ENCODE measurements around the gene AFF1. TPM values are rescaled to one million over a fixed set of nuclear protein-coding genes. Genes with fewer than 3 reads are reported as not detected.
"Not testable (repeated sequence)": the region's sequence is repeated elsewhere in the genome, so short reads cannot be mapped to it uniquely, and the experiment has no call there.

The AFF1 gene
- total and polyA plus RNA-seq, 4 experiments from 2014 or later, result 13.6 to 108 (median 66.4) TPM

GRCh38 chr4:87144356-87144755, 209.5 kb downstream of the AFF1 start:
- H3K27ac Mint-ChIP-seq, result peak overlapping the region in 1 of 7 donors; percentile 38
- Histone ChIP-seq H3K36me3 (ENCODE audit: insufficient read depth, low read length) (no peaks in the 10 kb centered on the region), H3K9me3 (ENCODE audit: control insufficient read depth in 1 of 2, low read length in 2 of 2) (no peaks in the 10 kb centered on the region), H3K27me3 (ENCODE audit: insufficient read depth, low read length) (no peaks in the 10 kb centered on the region), H3K4me1 (ENCODE audit: insufficient read depth, low read length) (no peaks in the 10 kb centered on the region), H3K4me3 (ENCODE audit: low read length in 2 of 2) (no peak overlapping the region), H3K27ac (ENCODE audit: low read depth, low read length) (no peak overlapping the region)
- H3K4me1 Mint-ChIP-seq, result peaks cover 0 to 3% (median under 1%) of the 10 kb centered on the region in 4 donors
- H3K4me3 Mint-ChIP-seq, result no peak overlapping the region
- H3K27me3 Mint-ChIP-seq, result no peaks in the 10 kb centered on the region
- H3K9me3 Mint-ChIP-seq, result no peaks in the 10 kb centered on the region
- POLR2A ChIA-PET (ENCODE audit: partially characterized antibody), result no interaction called here
- H3K36me3 Mint-ChIP-seq, result peaks cover 33 to 34% of the 10 kb centered on the region in 2 donors
- CTCF ChIA-PET (ENCODE audit: partially characterized antibody), result interaction anchor here (4.7 kb wide), 1 partner anchor 92 kb away, joined by 31 read pairs; no protein-coding TSS in a partner anchor
- no peak for DNase-seq
- intact Hi-C loops (cut with micrococcal nuclease), result no loop called here

- H3K9me3 Mint-ChIP-seq; H3K27me3 ChIP-seq (ENCODE audit: insufficient read depth, low read length); DNase-seq; H3K4me1 Mint-ChIP-seq; POLR2A ChIA-PET (ENCODE audit: partially characterized antibody); H3K36me3 ChIP-seq (ENCODE audit: insufficient read depth, low read length); H3K27me3 Mint-ChIP-seq; H3K4me1 ChIP-seq (ENCODE audit: insufficient read depth, low read length); H3K4me3 Mint-ChIP-seq; H3K9me3 ChIP-seq (ENCODE audit: control insufficient read depth in 1 of 2, low read length in 2 of 2); H3K27ac Mint-ChIP-seq; H3K27ac ChIP-seq (ENCODE audit: low read depth, low read length); intact Hi-C loops (cut with micrococcal nuclease); H3K4me3 ChIP-seq (ENCODE audit: low read length in 2 of 2): not testable (repeated sequence)
- peaks cover 26 to 27% of the 10 kb centered on the region in 2 donors for H3K36me3 Mint-ChIP-seq
- CTCF ChIA-PET (ENCODE audit: partially characterized antibody), result interaction anchor here (4.7 kb wide), 1 partner anchor 90 kb away, joined by 31 read pairs; no protein-coding TSS in a partner anchor
Measured at GRCh38 chr4:87145934-87146333, 211.1 kb downstream of the AFF1 start.

- H3K27me3 ChIP-seq (ENCODE audit: insufficient read depth, low read length), result no peaks in the 10 kb centered on the region
- Mint-ChIP-seq H3K9me3 (no peaks in the 10 kb centered on the region), H3K4me3 (no peak overlapping the region), H3K27me3 (no peaks in the 10 kb centered on the region), H3K27ac (no peak overlapping the region), H3K4me1 (peaks cover 0 to 4% (median 2%) of the 10 kb centered on the region in 4 donors), H3K36me3 (peaks cover 15 to 21% of the 10 kb centered on the region in 2 donors)
- H3K36me3 ChIP-seq (ENCODE audit: insufficient read depth, low read length), result no peaks in the 10 kb centered on the region
- ChIA-PET CTCF (ENCODE audit: partially characterized antibody) (interaction anchor here (4.7 kb wide), 1 partner anchor 89 kb away, joined by 31 read pairs; no protein-coding TSS in a partner anchor), POLR2A (ENCODE audit: partially characterized antibody) (no interaction called here)
- intact Hi-C loops (cut with micrococcal nuclease), result no loop called here
- no peak overlapping the region for H3K4me3 ChIP-seq (ENCODE audit: low read length in 2 of 2)
- no peak overlapping the region for H3K27ac ChIP-seq (ENCODE audit: low read depth, low read length)
- DNase-seq, result no peak
- no peaks in the 10 kb centered on the region for H3K4me1 ChIP-seq (ENCODE audit: insufficient read depth, low read length)
- no peaks in the 10 kb centered on the region for H3K9me3 ChIP-seq (ENCODE audit: control insufficient read depth in 1 of 2, low read length in 2 of 2)
Measured at GRCh38 chr4:87147116-87147515, 212.3 kb downstream of the AFF1 start.

- Mint-ChIP-seq H3K4me1 (peaks cover 0 to 4% (median 0%) of the 10 kb centered on the region in 4 donors), H3K4me3 (no peak overlapping the region), H3K9me3 (no peaks in the 10 kb centered on the region), H3K27ac (no peak overlapping the region), H3K27me3 (no peaks in the 10 kb centered on the region), H3K36me3 (peaks cover 0 to 2% of the 10 kb centered on the region in 2 donors)
- no peaks in the 10 kb centered on the region for H3K4me1 ChIP-seq (ENCODE audit: insufficient read depth, low read length)
- ChIA-PET CTCF (ENCODE audit: partially characterized antibody) (interaction anchor here (0.6 to 5.1 kb wide), 36 partner anchors 8 to 1061 kb away, joined by 3 to 108 read pairs (median 4); partner anchors contain the start of gene KLHL8), POLR2A (ENCODE audit: partially characterized antibody) (interaction anchor here (1.0 to 1.2 kb wide), 3 partner anchors 85 to 216 kb away, joined by 3 to 5 read pairs (median 3); partner anchors contain the start of gene AFF1)
- no peak overlapping the region for H3K27ac ChIP-seq (ENCODE audit: low read depth, low read length)
- H3K9me3 ChIP-seq (ENCODE audit: control insufficient read depth in 1 of 2, low read length in 2 of 2), result no peaks in the 10 kb centered on the region
- peak; percentile 41 to 65 (median 54) for DNase-seq
- no peaks in the 10 kb centered on the region for H3K27me3 ChIP-seq (ENCODE audit: insufficient read depth, low read length)
- no peaks in the 10 kb centered on the region for H3K36me3 ChIP-seq (ENCODE audit: insufficient read depth, low read length)
- intact Hi-C loops (cut with micrococcal nuclease), result loop anchor here (1.0 kb wide), 2 partner anchors 85 to 228 kb away; no protein-coding TSS in a partner anchor
- no peak overlapping the region for H3K4me3 ChIP-seq (ENCODE audit: low read length in 2 of 2)
Measured at GRCh38 chr4:87150498-87151261, 215.9 kb downstream of the AFF1 start.

- Mint-ChIP-seq H3K27ac (no peak overlapping the region), H3K4me1 (peaks cover 0 to 4% (median 0%) of the 10 kb centered on the region in 4 donors), H3K27me3 (no peaks in the 10 kb centered on the region), H3K4me3 (no peak overlapping the region), H3K9me3 (no peaks in the 10 kb centered on the region), H3K36me3 (no peaks in the 10 kb centered on the region)
- no peak overlapping the region for H3K4me3 ChIP-seq (ENCODE audit: low read length in 2 of 2)
- intact Hi-C loops (cut with micrococcal nuclease), result no loop called here
- DNase-seq, result no peak
- no peaks in the 10 kb centered on the region for H3K4me1 ChIP-seq (ENCODE audit: insufficient read depth, low read length)
- no peaks in the 10 kb centered on the region for H3K36me3 ChIP-seq (ENCODE audit: insufficient read depth, low read length)
- CTCF ChIA-PET (ENCODE audit: partially characterized antibody), result interaction anchor here (0.8 to 5.1 kb wide), 16 partner anchors 8 to 1060 kb away, joined by 3 to 108 read pairs (median 8); partner anchors contain the start of gene KLHL8
- no peak overlapping the region for H3K27ac ChIP-seq (ENCODE audit: low read depth, low read length)
- POLR2A ChIA-PET (ENCODE audit: partially characterized antibody), result no interaction called here
- no peaks in the 10 kb centered on the region for H3K27me3 ChIP-seq (ENCODE audit: insufficient read depth, low read length)
- no peaks in the 10 kb centered on the region for H3K9me3 ChIP-seq (ENCODE audit: control insufficient read depth in 1 of 2, low read length in 2 of 2)
Measured at GRCh38 chr4:87151730-87152129, 216.9 kb downstream of the AFF1 start.

- Histone ChIP-seq H3K4me1 (ENCODE audit: insufficient read depth, low read length) (no peaks in the 10 kb centered on the region), H3K4me3 (ENCODE audit: low read length in 2 of 2) (no peak overlapping the region), H3K27me3 (ENCODE audit: insufficient read depth, low read length) (no peaks in the 10 kb centered on the region), H3K9me3 (ENCODE audit: control insufficient read depth in 1 of 2, low read length in 2 of 2) (no peaks in the 10 kb centered on the region), H3K36me3 (ENCODE audit: insufficient read depth, low read length) (no peaks in the 10 kb centered on the region), H3K27ac (ENCODE audit: low read depth, low read length) (no peak overlapping the region)
- no peak for DNase-seq
- ChIA-PET POLR2A (ENCODE audit: partially characterized antibody) (no interaction called here), CTCF (ENCODE audit: partially characterized antibody) (interaction anchor here (0.6 to 5.1 kb wide), 11 partner anchors 12 to 1059 kb away, joined by 3 to 108 read pairs (median 9); partner anchors contain the start of gene KLHL8)
- Mint-ChIP-seq H3K27me3 (no peaks in the 10 kb centered on the region), H3K4me3 (no peak overlapping the region), H3K27ac (peak overlapping the region in 2 of 7 donors; percentile 16 to 48), H3K9me3 (no peaks in the 10 kb centered on the region), H3K36me3 (no peaks in the 10 kb centered on the region), H3K4me1 (peaks cover 0 to 4% (median 0%) of the 10 kb centered on the region in 4 donors)
- intact Hi-C loops (cut with micrococcal nuclease), result no loop called here
Measured at GRCh38 chr4:87152310-87153041, 217.7 kb downstream of the AFF1 start.
